ENCODE measurements around the gene PPARD. TPM values are rescaled to one million over a fixed set of nuclear protein-coding genes. Genes with fewer than 3 reads are reported as not detected.
A peak's percentile ranks its signal among the peaks of the same experiment; 100 is the strongest.

PPARD gene
- total RNA-seq, 4 donors from 2014 or later: 1.5 to 26.6 (median 7.8) TPM

GRCh38 chr6:35341557-35341956 is 801 bp upstream of the PPARD start:
- TF ChIP-seq POLR2A (IDR thresholded peaks at IDR 0.05) (no peak), CTCF (IDR thresholded peaks at IDR 0.05) (no peak)
- Histone ChIP-seq H3K4me3 (no peak overlapping the region), H3K9me3 (no peaks in the 10 kb centered on the region), H3K27ac (no peak overlapping the region), H3K27me3 (no peaks in the 10 kb centered on the region), H3K4me1 (no peaks in the 10 kb centered on the region), H3K36me3 (no peaks in the 10 kb centered on the region)
- no peak for DNase-seq
- intact Hi-C loops (cut with DNase I; ENCODE audit: low total_unique reads): loop anchor here (2.0 kb wide), 1 partner anchor 105 kb away; no protein-coding TSS in a partner anchor

- H3K4me1 ChIP-seq: no peaks in the 10 kb centered on the region
- H3K36me3 ChIP-seq: no peaks in the 10 kb centered on the region
- H3K4me3 ChIP-seq: peak overlapping the region; percentile 40 to 84
- DNase-seq: peak; percentile 45 to 51
- no peaks in the 10 kb centered on the region for H3K27me3 ChIP-seq
- TF ChIP-seq CTCF (IDR thresholded peaks at IDR 0.05) (no peak), POLR2A (IDR thresholded peaks at IDR 0.05) (no peak)
- intact Hi-C loops (cut with DNase I; ENCODE audit: low total_unique reads): no loop called here
- peak overlapping the region; percentile 84 to 92 for H3K27ac ChIP-seq
- no peaks in the 10 kb centered on the region for H3K9me3 ChIP-seq
These were observed 905 bp downstream of the PPARD start for GRCh38 chr6:35343092-35343834.

GRCh38 chr6:35343835-35344550 is 1.6 kb downstream of the PPARD start:
- Histone ChIP-seq H3K36me3 (no peaks in the 10 kb centered on the region), H3K9me3 (no peaks in the 10 kb centered on the region), H3K27ac (peak overlapping the region; percentile 84 to 92), H3K4me3 (peak overlapping the region; percentile 40 to 84), H3K4me1 (no peaks in the 10 kb centered on the region), H3K27me3 (no peaks in the 10 kb centered on the region)
- no peak for TF ChIP-seq CTCF (IDR thresholded peaks at IDR 0.05)
- no peak for TF ChIP-seq POLR2A (IDR thresholded peaks at IDR 0.05)
- no peak for DNase-seq
- intact Hi-C loops (cut with DNase I; ENCODE audit: low total_unique reads): no loop called here

DNA sequence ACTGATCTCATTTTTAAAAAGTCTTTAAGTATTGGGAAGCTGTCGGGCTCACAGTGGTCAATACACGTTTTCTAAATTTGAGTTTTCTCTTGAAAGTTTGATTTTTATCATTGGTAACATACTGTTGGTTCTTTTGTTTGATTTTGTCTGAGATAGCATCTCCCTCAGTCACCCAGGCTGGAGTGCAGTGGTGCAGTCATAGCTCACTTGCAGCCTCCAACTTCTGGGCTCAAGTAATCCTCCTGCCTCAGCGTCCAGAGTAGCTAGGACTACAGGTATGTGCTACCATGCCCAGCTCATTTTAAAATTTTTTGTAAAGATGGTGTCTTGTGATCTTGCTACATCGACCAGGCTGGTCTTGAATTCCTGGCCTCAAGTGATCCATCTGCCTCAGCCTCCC is 9.1 kb downstream of the PPARD start:
- Histone ChIP-seq H3K4me3 (no peak overlapping the region), H3K36me3 (no peaks in the 10 kb centered on the region), H3K4me1 (no peaks in the 10 kb centered on the region), H3K9me3 (no peaks in the 10 kb centered on the region), H3K27me3 (no peaks in the 10 kb centered on the region), H3K27ac (no peak overlapping the region)
- intact Hi-C loops (cut with DNase I; ENCODE audit: low total_unique reads): no loop called here
- no peak for DNase-seq
- TF ChIP-seq CTCF (IDR thresholded peaks at IDR 0.05) (no peak), POLR2A (IDR thresholded peaks at IDR 0.05) (no peak)

DNA sequence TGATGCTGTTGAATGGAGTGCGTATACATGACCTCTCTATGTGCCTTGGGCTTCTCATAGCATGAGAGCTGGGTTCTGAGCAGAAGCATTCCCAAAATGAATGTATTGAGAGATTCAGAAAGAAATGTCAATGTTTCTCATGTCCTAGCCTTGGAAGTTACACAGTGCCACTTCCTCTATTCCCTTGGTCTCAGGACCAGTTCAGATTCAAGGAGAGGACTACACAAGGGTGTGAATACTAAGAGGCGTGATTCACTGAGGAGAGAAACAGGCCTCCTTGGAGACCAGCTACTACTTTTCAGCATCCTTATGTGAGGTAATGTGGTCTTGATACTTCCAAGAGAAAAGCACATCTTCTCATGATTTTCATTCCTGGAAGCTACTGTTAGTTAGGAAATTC is 10.4 kb downstream of the PPARD start:
- Histone ChIP-seq H3K27me3 (no peaks in the 10 kb centered on the region), H3K27ac (no peak overlapping the region), H3K36me3 (no peaks in the 10 kb centered on the region), H3K9me3 (no peaks in the 10 kb centered on the region), H3K4me1 (no peaks in the 10 kb centered on the region), H3K4me3 (no peak overlapping the region)
- intact Hi-C loops (cut with DNase I; ENCODE audit: low total_unique reads): no loop called here
- TF ChIP-seq CTCF (IDR thresholded peaks at IDR 0.05) (no peak), POLR2A (IDR thresholded peaks at IDR 0.05) (no peak)
- DNase-seq: no peak

All from uterus (tissue), 4 donors.